H1 (cell line): Measurements from ENCODE around the gene NPPA. TPM values are rescaled to one million over a fixed set of nuclear protein-coding genes. Genes with fewer than 3 reads are reported as not detected.

Source experiments
- BCL11A ChIP-seq, 2 experiments: IDR thresholded peaks; one replicate each; pipeline ENCODE4 v1.6.1; 2011; ENCODE audit warnings: low read depth in 2 of 2, low read length in 2 of 2, mild to moderate bottlenecking in 2 of 2
- KDM5A ChIP-seq: fragments of 200-600 bp; IDR thresholded peaks from 2 replicates; pipeline ENCODE4 v1.7.1; 2012; ENCODE audit warnings: mild to moderate bottlenecking, low read length, inconsistent platforms, mixed read lengths
- RFX5 ChIP-seq: IDR thresholded peaks from 2 replicates; pipeline ENCODE4 v1.6.1; 2011; ENCODE audit warnings: low read depth, low read length, improper control_type of control experiment, borderline replicate concordance
- TCF12 ChIP-seq: IDR thresholded peaks from 2 replicates; pipeline ENCODE4 v1.6.1; 2011; ENCODE audit warnings: low read depth, mild to moderate bottlenecking, low read length
- polyA plus RNA-seq, 7 experiments: library from polyadenylated mRNA; depleted of rRNA in 3 of 7; stranded (reverse) in 5 of 7; unstranded in 2 of 7; fragments of >200 nt in 5 of 7; fragments of 200-250 nt in 2 of 7; gene quantifications; 1 replicate in 5 of 7; 2 replicates in 1 of 7; 4 replicates in 1 of 7; pipeline versions ENCODE4 v1.2.1 to v1.2.3, GENCODE V29; 2011 to 2013; ENCODE audit warnings: missing spikeins in 2 of 7, mixed read lengths in 2 of 7
- total RNA-seq: library from RNA; stranded (reverse); fragmentation: NEBNext Ultra II Directional; extraction: Animal tissue kit (Norgen Biotek cat#: 25700); gene quantifications from 2 replicates; pipeline ENCODE4 v1.2.1, GENCODE V29; 2021

NPPA gene
- total and polyA plus RNA-seq, 2 of the 8 experiments (the other 6 are each of a cell fraction or from before 2014, with no cell fraction given): not detected

- TF ChIP-seq RFX5 (no peak), TCF12 (no peak), KDM5A (no peak), BCL11A (IDR thresholded peaks at IDR 0.05; ENCODE audit: low read depth in 2 of 2, low read length in 2 of 2) (no peak)
- TF ChIP-seq, all 59 proteins: peak for 0
Measured at GRCh38 chr1:11799896-11800295, 47.7 kb downstream of the NPPA start (continued).
